HCT116 (cell line): ENCODE results near the gene C1orf21.

Experiments used
- CEBPB ChIP-seq: IDR thresholded peaks from 2 replicates; pipeline ENCODE4 v1.6.1; 2012; ENCODE audit warnings: low read depth
- CTCF ChIP-seq, 3 experiments: fragments of 200-600 bp in 1 of 3; sonication (generic) in 1 of 3; IDR thresholded peaks in 2 of 3; conservative IDR thresholded peaks in 1 of 3; 2 replicates each; pipeline ENCODE4 v1.5.1; 2012 to 2017; ENCODE audit warnings: low read depth in 2 of 3, low read length in 2 of 3, antibody characterized with exemption in 1 of 3, borderline replicate concordance in 1 of 3, control low read depth in 1 of 3, mild to moderate bottlenecking in 1 of 3, mixed read lengths in 1 of 3, mixed run types in 1 of 3, moderate library complexity in 1 of 3; ENCODE audit not compliant: insufficient read depth in 1 of 3
- ELF1 ChIP-seq: IDR thresholded peaks from 2 replicates; pipeline ENCODE4 v1.6.1; 2012; ENCODE audit warnings: low read depth, borderline replicate concordance
- MAX ChIP-seq: IDR thresholded peaks from 2 replicates; pipeline ENCODE4 v1.6.1; 2012
- SP1 ChIP-seq: IDR thresholded peaks from 2 replicates; pipeline ENCODE4 v1.6.1; 2012; ENCODE audit warnings: low read depth
- ZFX ChIP-seq: fragments of 450-650 bp; IDR thresholded peaks from 2 replicates; pipeline ENCODE4 v1.6.1; 2017
- ZNF274 ChIP-seq: fragments of 200-500 bp; sonication (Bioruptor generic); IDR thresholded peaks from 2 replicates; pipeline ENCODE4 v1.6.1; 2014; ENCODE audit warnings: mild to moderate bottlenecking, low read depth, low read length, inconsistent platforms

GRCh38 chr1:184433956-184434502 is 47.2 kb downstream of the C1orf21 start:
- no peak for TF ChIP-seq ELF1
- no peak for TF ChIP-seq ZFX
- no peak for TF ChIP-seq CTCF (IDR thresholded peaks at IDR 0.05 in 2 of 3, conservative IDR thresholded peaks at IDR 0.05 in 1 of 3; ENCODE audit: borderline replicate concordance in 1 of 3, insufficient read depth in 1 of 3, low read depth in 2 of 3, low read length in 2 of 3)
- TF ChIP-seq CEBPB, result no peak
- no peak for TF ChIP-seq ZNF274
- TF ChIP-seq SP1, result no peak
- TF ChIP-seq MAX, result no peak
